Measurements from ENCODE around the gene ANKRD44.

- TF ChIP-seq, protein P1, sequence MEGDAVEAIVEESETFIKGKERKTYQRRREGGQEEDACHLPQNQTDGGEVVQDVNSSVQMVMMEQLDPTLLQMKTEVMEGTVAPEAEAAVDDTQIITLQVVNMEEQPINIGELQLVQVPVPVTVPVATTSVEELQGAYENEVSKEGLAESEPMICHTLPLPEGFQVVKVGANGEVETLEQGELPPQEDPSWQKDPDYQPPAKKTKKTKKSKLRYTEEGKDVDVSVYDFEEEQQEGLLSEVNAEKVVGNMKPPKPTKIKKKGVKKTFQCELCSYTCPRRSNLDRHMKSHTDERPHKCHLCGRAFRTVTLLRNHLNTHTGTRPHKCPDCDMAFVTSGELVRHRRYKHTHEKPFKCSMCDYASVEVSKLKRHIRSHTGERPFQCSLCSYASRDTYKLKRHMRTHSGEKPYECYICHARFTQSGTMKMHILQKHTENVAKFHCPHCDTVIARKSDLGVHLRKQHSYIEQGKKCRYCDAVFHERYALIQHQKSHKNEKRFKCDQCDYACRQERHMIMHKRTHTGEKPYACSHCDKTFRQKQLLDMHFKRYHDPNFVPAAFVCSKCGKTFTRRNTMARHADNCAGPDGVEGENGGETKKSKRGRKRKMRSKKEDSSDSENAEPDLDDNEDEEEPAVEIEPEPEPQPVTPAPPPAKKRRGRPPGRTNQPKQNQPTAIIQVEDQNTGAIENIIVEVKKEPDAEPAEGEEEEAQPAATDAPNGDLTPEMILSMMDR (conservative IDR thresholded peaks at IDR 0.05; ENCODE audit: low read length) = no peak
- no peak for TF ChIP-seq EZH2phosphoT487 (IDR thresholded peaks at IDR 0.05; ENCODE audit: borderline replicate concordance)
These were observed 22.1 kb upstream of the ANKRD44 start for GRCh38 chr2:197332641-197333040.
